Astrocyte (in vitro differentiated cells and primary cell): ENCODE results near the gene LSM11.

Experiments used
- CTCF ChIP-seq: IDR thresholded peaks from 2 replicates; pipeline ENCODE4 v1.5.1; 2011; ENCODE audit warnings: low read depth, mild to moderate bottlenecking, inconsistent platforms, low read length, moderate library complexity; ENCODE audit not compliant: insufficient read depth
- EZH2 ChIP-seq: IDR thresholded peaks from 2 replicates; pipeline ENCODE4 v1.6.1; 2012; ENCODE audit warnings: mild to moderate bottlenecking, low read length, inconsistent platforms; ENCODE audit not compliant: insufficient read depth

- TF ChIP-seq CTCF, result no peak
- TF ChIP-seq EZH2, result no peak
Observed at GRCh38 chr5:157767689-157768088, 24.2 kb downstream of the LSM11 start.
